ENCODE results near the gene FMNL3. TPM values are rescaled to one million over a fixed set of nuclear protein-coding genes. Genes with fewer than 3 reads are reported as not detected.

The FMNL3 gene
- polyA plus RNA-seq, 1 of the 3 experiments (the other 2 are of a cell fraction): 10.2 TPM

- no peaks in the 10 kb centered on the region for H3K9me3 ChIP-seq
- H3K27ac ChIP-seq (ENCODE audit: low read depth in 2 of 2, low read length in 1 of 2): peak overlapping the region; percentile 55 to 82
- H3K4me3 ChIP-seq (ENCODE audit: low read depth in 2 of 2, low read length in 1 of 2): no peak overlapping the region
- DNase-seq: peak; percentile 87
- CTCF ChIA-PET: interaction anchor here (0.8 to 30.5 kb wide), 27 partner anchors 7 to 278 kb away, joined by 3 to 590 read pairs (median 5); partner anchors contain the start of genes FMNL3, PRPF40B and TMBIM6
- peaks cover 10 to 50% of the 10 kb centered on the region in 2 experiments for H3K36me3 ChIP-seq (replicated peaks in 1 of 2; ENCODE audit: control insufficient read depth in 1 of 2, insufficient read depth in 2 of 2, low read length in 1 of 2)
- no peak overlapping the region for H3K9ac ChIP-seq
- peaks cover 15% of the 10 kb centered on the region for H3F3A ChIP-seq (replicated peaks; ENCODE audit: insufficient read depth)
- H3K9me2 ChIP-seq: no peaks in the 10 kb centered on the region
- H3K79me2 ChIP-seq (ENCODE audit: insufficient read depth): no peaks in the 10 kb centered on the region
- H4K20me1 ChIP-seq (ENCODE audit: insufficient read depth): no peaks in the 10 kb centered on the region
- TF ChIP-seq SMC3 (IDR thresholded peaks at IDR 0.05; ENCODE audit: low read depth, low read length) (peak; percentile 60), RCOR1 (IDR thresholded peaks at IDR 0.05; ENCODE audit: low read length) (no peak), CTCF (IDR thresholded peaks at IDR 0.05) (peak; percentile 74), FOXJ3 (CRISPR knock-in tag; IDR thresholded peaks at IDR 0.05) (no peak), TEAD4 (IDR thresholded peaks at IDR 0.05; ENCODE audit: borderline replicate concordance, insufficient read depth) (no peak), RXRA (IDR thresholded peaks at IDR 0.05; ENCODE audit: borderline replicate concordance, low read depth) (no peak), JUND (IDR thresholded peaks at IDR 0.05) (no peak), GATA2 (CRISPR knock-in tag; IDR thresholded peaks at IDR 0.05) (no peak), RAD21 (IDR thresholded peaks at IDR 0.05; ENCODE audit: low read length) (peak; percentile 72), ZBTB33 (IDR thresholded peaks at IDR 0.05; ENCODE audit: borderline replicate concordance, low read depth) (no peak), EZH2phosphoT487 (IDR thresholded peaks at IDR 0.05; ENCODE audit: borderline replicate concordance, low read depth) (no peak), SIN3A (IDR thresholded peaks at IDR 0.05; ENCODE audit: borderline replicate concordance, low read depth, low read length) (no peak), REST (IDR thresholded peaks at IDR 0.05; ENCODE audit: low read depth, low read length) (no peak), TCF12 (IDR thresholded peaks at IDR 0.05) (no peak), NFIC (IDR thresholded peaks at IDR 0.05; ENCODE audit: borderline replicate concordance) (0 out of 2 replicates have a peak, but pooled peaks have one; percentile 7)
- TF ChIP-seq, protein P1, sequence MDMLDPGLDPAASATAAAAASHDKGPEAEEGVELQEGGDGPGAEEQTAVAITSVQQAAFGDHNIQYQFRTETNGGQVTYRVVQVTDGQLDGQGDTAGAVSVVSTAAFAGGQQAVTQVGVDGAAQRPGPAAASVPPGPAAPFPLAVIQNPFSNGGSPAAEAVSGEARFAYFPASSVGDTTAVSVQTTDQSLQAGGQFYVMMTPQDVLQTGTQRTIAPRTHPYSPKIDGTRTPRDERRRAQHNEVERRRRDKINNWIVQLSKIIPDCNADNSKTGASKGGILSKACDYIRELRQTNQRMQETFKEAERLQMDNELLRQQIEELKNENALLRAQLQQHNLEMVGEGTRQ (IDR thresholded peaks at IDR 0.05; ENCODE audit: borderline replicate concordance, low read depth, low read length): no peak
- TF ChIP-seq, protein P2, sequence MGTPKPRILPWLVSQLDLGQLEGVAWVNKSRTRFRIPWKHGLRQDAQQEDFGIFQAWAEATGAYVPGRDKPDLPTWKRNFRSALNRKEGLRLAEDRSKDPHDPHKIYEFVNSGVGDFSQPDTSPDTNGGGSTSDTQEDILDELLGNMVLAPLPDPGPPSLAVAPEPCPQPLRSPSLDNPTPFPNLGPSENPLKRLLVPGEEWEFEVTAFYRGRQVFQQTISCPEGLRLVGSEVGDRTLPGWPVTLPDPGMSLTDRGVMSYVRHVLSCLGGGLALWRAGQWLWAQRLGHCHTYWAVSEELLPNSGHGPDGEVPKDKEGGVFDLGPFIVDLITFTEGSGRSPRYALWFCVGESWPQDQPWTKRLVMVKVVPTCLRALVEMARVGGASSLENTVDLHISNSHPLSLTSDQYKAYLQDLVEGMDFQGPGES (IDR thresholded peaks at IDR 0.05; ENCODE audit: low read depth, low read length): no peak
- TF ChIP-seq, protein P3, sequence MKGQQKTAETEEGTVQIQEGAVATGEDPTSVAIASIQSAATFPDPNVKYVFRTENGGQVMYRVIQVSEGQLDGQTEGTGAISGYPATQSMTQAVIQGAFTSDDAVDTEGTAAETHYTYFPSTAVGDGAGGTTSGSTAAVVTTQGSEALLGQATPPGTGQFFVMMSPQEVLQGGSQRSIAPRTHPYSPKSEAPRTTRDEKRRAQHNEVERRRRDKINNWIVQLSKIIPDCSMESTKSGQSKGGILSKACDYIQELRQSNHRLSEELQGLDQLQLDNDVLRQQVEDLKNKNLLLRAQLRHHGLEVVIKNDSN (IDR thresholded peaks at IDR 0.05; ENCODE audit: borderline replicate concordance, low read depth): no peak
- TF ChIP-seq, protein P4, sequence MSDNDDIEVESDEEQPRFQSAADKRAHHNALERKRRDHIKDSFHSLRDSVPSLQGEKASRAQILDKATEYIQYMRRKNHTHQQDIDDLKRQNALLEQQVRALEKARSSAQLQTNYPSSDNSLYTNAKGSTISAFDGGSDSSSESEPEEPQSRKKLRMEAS (IDR thresholded peaks at IDR 0.05; ENCODE audit: low read depth): no peak
- H3K27me3 ChIP-seq (ENCODE audit: insufficient read depth): no peaks in the 10 kb centered on the region
- 35% methylated on average over 9 of the region's 9 CpGs for WGBS (ENCODE audit: low lambda C conversion rate)
- POLR2A ChIA-PET: interaction anchor here (1.0 to 3.3 kb wide), 6 partner anchors 11 to 506 kb away, joined by 3 to 20 read pairs (median 4); partner anchors contain the start of genes PRPF40B, TMBIM6 and TUBA1B
- H3K4me2 ChIP-seq: peak overlapping the region; percentile 38; the same call in 1 of the 2 replicates
- H2AFZ ChIP-seq (ENCODE audit: low read depth): no peak overlapping the region
- H3K4me1 ChIP-seq (ENCODE audit: control insufficient read depth in 1 of 2, insufficient read depth in 2 of 2, low read depth in 1 of 2, low read length in 1 of 2): peaks cover 0 to 14% of the 10 kb centered on the region in 2 experiments; a peak in 2 of 4 replicates
These were observed 70.0 kb downstream of the FMNL3 start for GRCh38 chr12:49636979-49637755.
